OCI-LY1 (cell line): Measurements from ENCODE around the gene TRMT6.
A peak's percentile ranks its signal among the peaks of the same experiment; 100 is the strongest.

Experiments
- H2AFZ ChIP-seq: fragments of 200-600 bp; sonication (generic), shearing (Covaris generic); 2 replicates; pipeline ENCODE4 v1.6.0; 2014; ENCODE audit warnings: antibody characterized with exemption, mild to moderate bottlenecking, low read length
- H3F3A ChIP-seq: fragments of 200-600 bp; sonication (generic), shearing (Covaris generic); 2 replicates; pipeline ENCODE4 v1.6.0; 2014; ENCODE audit warnings: mild to moderate bottlenecking, antibody characterized with exemption, low read length, moderate library complexity; ENCODE audit not compliant: insufficient read depth
- H3K27ac ChIP-seq: fragments of 200-600 bp; sonication (generic); 2 replicates; pipeline ENCODE4 v1.5.1; 2014; ENCODE audit warnings: low read length, mixed run types, mild to moderate bottlenecking, low read depth; ENCODE audit not compliant: poor library complexity, severe bottlenecking
- H3K27me3 ChIP-seq: fragments of 200-600 bp; sonication (generic); 2 replicates; pipeline ENCODE4 v1.6.0; 2014; ENCODE audit warnings: antibody characterized with exemption, mild to moderate bottlenecking, low read length, moderate library complexity; ENCODE audit not compliant: insufficient read depth
- H3K36me3 ChIP-seq: fragments of 200-600 bp; sonication (generic); 2 replicates; pipeline ENCODE4 v1.6.1; 2014; ENCODE audit warnings: mild to moderate bottlenecking, antibody characterized with exemption, low read length, moderate library complexity, mixed read lengths; ENCODE audit not compliant: insufficient read depth
- H3K4me1 ChIP-seq: fragments of 200-600 bp; sonication (generic); 2 replicates; pipeline ENCODE4 v1.5.1; 2014; ENCODE audit warnings: mild to moderate bottlenecking, low read length, moderate library complexity; ENCODE audit not compliant: insufficient read depth, severe bottlenecking
- H3K4me2 ChIP-seq: fragments of 200-600 bp; sonication (generic), shearing (Covaris generic); 2 replicates; pipeline ENCODE4 v1.6.1; 2014; ENCODE audit warnings: low read length
- H3K4me3 ChIP-seq: fragments of 200-600 bp; sonication (generic); 2 replicates; pipeline ENCODE4 v1.5.1; 2014; ENCODE audit warnings: low read length, low read depth, mild to moderate bottlenecking, mixed read lengths; ENCODE audit not compliant: poor library complexity, severe bottlenecking
- H3K79me2 ChIP-seq: fragments of 200-600 bp; shearing (Covaris generic); 2 replicates; pipeline ENCODE4 v1.6.1; 2016; ENCODE audit warnings: mixed run types, low read length, mixed read lengths; ENCODE audit not compliant: insufficient read depth
- H3K9ac ChIP-seq: fragments of 200-600 bp; sonication (generic), shearing (Covaris generic); 2 replicates; pipeline ENCODE4 v1.6.1; 2014; ENCODE audit warnings: mild to moderate bottlenecking, low read length, mixed read lengths
- H3K9me2 ChIP-seq: fragments of 200-600 bp; sonication (generic), shearing (Covaris generic); 2 replicates; pipeline ENCODE4 v1.6.1; 2014; ENCODE audit warnings: low read depth, mild to moderate bottlenecking, low read length, mixed read lengths
- H3K9me3 ChIP-seq: fragments of 200-600 bp; shearing (Covaris generic); 2 replicates; pipeline ENCODE4 v1.6.1; 2014; ENCODE audit warnings: low read length, mixed read lengths
- H4K20me1 ChIP-seq: fragments of 200-600 bp; sonication (generic), shearing (Covaris generic); 2 replicates; pipeline ENCODE4 v1.6.0; 2016; ENCODE audit warnings: mild to moderate bottlenecking, low read length; ENCODE audit not compliant: insufficient read depth
- CTCF ChIP-seq: fragments of 200-600 bp; sonication (generic), shearing (Covaris generic); IDR thresholded peaks from 2 replicates; pipeline ENCODE4 v1.5.1; 2017; ENCODE audit warnings: mild to moderate bottlenecking, antibody characterized with exemption, low read length, moderate library complexity, mixed read lengths
- EZH2 ChIP-seq: fragments of 200-600 bp; sonication (generic), shearing (Covaris generic); IDR thresholded peaks from 2 replicates; pipeline ENCODE4 v1.8.0; 2017; ENCODE audit warnings: borderline replicate concordance, mixed run types, mild to moderate bottlenecking, antibody characterized with exemption, low read length, moderate library complexity, mixed read lengths

The TRMT6 gene

GRCh38 chr20:5968462-5968861 lies 18.1 kb upstream of the TRMT6 start:
- Histone ChIP-seq H4K20me1 (no peaks in the 10 kb centered on the region), H3K9me3 (no peaks in the 10 kb centered on the region), H3F3A (no peaks in the 10 kb centered on the region), H3K4me1 (no peaks in the 10 kb centered on the region), H3K4me2 (no peak overlapping the region), H2AFZ (no peak overlapping the region), H3K9ac (no peak overlapping the region), H3K79me2 (no peaks in the 10 kb centered on the region), H3K27me3 (no peaks in the 10 kb centered on the region), H3K9me2 (no peaks in the 10 kb centered on the region), H3K4me3 (no peak overlapping the region), H3K27ac (no peak overlapping the region), H3K36me3 (peaks cover 92% of the 10 kb centered on the region)
- TF ChIP-seq CTCF (no peak), EZH2 (no peak)

- Histone ChIP-seq H3K4me1 (no peaks in the 10 kb centered on the region), H2AFZ (no peak overlapping the region), H3K79me2 (no peaks in the 10 kb centered on the region), H3K27me3 (no peaks in the 10 kb centered on the region), H3K9me2 (no peaks in the 10 kb centered on the region), H3K4me2 (no peak overlapping the region), H3K9me3 (no peaks in the 10 kb centered on the region), H3F3A (no peaks in the 10 kb centered on the region), H3K36me3 (peaks cover 93% of the 10 kb centered on the region), H3K9ac (no peak overlapping the region), H3K4me3 (no peak overlapping the region), H4K20me1 (no peaks in the 10 kb centered on the region), H3K27ac (no peak overlapping the region)
- TF ChIP-seq EZH2 (no peak), CTCF (no peak)
Measured at GRCh38 chr20:5967469-5967868, 17.1 kb upstream of the TRMT6 start.

- H3K4me3 ChIP-seq, result peak overlapping the region; percentile 93
- no peak overlapping the region for H2AFZ ChIP-seq
- H3K9ac ChIP-seq, result peak overlapping the region; percentile 81
- peak overlapping the region; percentile 97 for H3K4me2 ChIP-seq
- TF ChIP-seq CTCF (no peak), EZH2 (no peak)
- no peaks in the 10 kb centered on the region for H4K20me1 ChIP-seq
- H3F3A ChIP-seq, result no peaks in the 10 kb centered on the region
- H3K36me3 ChIP-seq, result peaks cover 65% of the 10 kb centered on the region
- H3K27ac ChIP-seq, result no peak overlapping the region
- no peaks in the 10 kb centered on the region for H3K9me2 ChIP-seq
- H3K4me1 ChIP-seq, result peaks cover 30% of the 10 kb centered on the region
- H3K79me2 ChIP-seq, result peaks cover 34% of the 10 kb centered on the region
- H3K27me3 ChIP-seq, result no peaks in the 10 kb centered on the region
- no peaks in the 10 kb centered on the region for H3K9me3 ChIP-seq
Measured at GRCh38 chr20:5949943-5950270, 426 bp downstream of the TRMT6 start.
